ENCODE results near the gene LMAN2.

DNA sequence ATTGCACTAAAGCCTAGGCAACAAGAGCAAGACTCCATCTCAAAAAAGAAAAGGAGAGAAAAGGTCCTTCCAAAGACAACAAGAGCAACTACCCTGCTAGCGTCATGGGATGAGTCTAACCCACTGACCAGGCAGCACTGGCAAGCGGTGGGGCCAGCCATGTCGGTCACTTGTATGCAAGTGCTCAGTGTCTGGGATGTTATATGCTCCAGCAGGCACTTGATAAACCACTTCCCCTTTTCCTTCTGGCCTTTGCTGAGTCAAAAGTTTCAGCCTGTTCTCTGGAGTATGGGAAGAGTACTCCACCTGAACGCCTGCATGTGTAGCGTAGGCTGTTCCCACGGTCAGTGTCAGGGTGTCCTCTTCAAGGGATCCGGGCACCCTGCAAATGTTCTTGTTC is 30.6 kb downstream of the LMAN2 start:
- no peak for TF ChIP-seq EZH2 (optimal IDR thresholded peaks at IDR 0.05; ENCODE audit: low read depth, low read length)
- TF ChIP-seq, protein P1, sequence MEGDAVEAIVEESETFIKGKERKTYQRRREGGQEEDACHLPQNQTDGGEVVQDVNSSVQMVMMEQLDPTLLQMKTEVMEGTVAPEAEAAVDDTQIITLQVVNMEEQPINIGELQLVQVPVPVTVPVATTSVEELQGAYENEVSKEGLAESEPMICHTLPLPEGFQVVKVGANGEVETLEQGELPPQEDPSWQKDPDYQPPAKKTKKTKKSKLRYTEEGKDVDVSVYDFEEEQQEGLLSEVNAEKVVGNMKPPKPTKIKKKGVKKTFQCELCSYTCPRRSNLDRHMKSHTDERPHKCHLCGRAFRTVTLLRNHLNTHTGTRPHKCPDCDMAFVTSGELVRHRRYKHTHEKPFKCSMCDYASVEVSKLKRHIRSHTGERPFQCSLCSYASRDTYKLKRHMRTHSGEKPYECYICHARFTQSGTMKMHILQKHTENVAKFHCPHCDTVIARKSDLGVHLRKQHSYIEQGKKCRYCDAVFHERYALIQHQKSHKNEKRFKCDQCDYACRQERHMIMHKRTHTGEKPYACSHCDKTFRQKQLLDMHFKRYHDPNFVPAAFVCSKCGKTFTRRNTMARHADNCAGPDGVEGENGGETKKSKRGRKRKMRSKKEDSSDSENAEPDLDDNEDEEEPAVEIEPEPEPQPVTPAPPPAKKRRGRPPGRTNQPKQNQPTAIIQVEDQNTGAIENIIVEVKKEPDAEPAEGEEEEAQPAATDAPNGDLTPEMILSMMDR (IDR thresholded peaks at IDR 0.05; ENCODE audit: low read length): no peak
